ENCODE data around the gene CYTH4. TPM values are rescaled to one million over a fixed set of nuclear protein-coding genes. Genes with fewer than 3 reads are reported as not detected.

The CYTH4 gene
- total RNA-seq, 2 donors from 2014 or later, result 3.0 to 7.4 TPM

DNA sequence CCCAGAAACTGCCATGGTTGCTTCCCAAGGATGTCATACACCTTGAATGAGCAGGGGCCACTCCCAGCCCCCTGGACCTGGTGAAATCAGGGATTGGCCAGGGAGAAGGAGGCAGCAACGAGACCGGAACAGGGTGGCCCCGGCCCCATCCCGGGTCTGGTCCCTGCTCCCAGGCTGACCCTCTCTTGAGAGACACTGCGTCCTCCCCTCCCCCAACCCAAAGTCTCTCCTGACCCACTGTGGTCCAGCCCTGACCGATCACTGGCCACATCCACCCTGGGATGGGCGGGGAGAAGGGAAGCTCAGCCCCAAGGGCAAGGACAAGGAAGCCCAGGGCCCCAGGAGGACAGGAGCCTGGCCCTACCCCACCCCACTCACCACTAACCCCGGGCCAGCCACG is 12.4 kb downstream of the CYTH4 start:
- Histone ChIP-seq H3K9ac (ENCODE audit: low read depth in 2 of 2, low read length in 2 of 2) (no peak overlapping the region), H3K4me3 (no peak overlapping the region), H3K27me3 (no peaks in the 10 kb centered on the region), H3K27ac (no peak overlapping the region), H3K4me1 (no peaks in the 10 kb centered on the region), H3K9me3 (no peaks in the 10 kb centered on the region), H3K36me3 (no peaks in the 10 kb centered on the region)
- intact Hi-C loops (cut with DNase I), result no loop called here
- no peak for DNase-seq
- TF ChIP-seq, protein P1, sequence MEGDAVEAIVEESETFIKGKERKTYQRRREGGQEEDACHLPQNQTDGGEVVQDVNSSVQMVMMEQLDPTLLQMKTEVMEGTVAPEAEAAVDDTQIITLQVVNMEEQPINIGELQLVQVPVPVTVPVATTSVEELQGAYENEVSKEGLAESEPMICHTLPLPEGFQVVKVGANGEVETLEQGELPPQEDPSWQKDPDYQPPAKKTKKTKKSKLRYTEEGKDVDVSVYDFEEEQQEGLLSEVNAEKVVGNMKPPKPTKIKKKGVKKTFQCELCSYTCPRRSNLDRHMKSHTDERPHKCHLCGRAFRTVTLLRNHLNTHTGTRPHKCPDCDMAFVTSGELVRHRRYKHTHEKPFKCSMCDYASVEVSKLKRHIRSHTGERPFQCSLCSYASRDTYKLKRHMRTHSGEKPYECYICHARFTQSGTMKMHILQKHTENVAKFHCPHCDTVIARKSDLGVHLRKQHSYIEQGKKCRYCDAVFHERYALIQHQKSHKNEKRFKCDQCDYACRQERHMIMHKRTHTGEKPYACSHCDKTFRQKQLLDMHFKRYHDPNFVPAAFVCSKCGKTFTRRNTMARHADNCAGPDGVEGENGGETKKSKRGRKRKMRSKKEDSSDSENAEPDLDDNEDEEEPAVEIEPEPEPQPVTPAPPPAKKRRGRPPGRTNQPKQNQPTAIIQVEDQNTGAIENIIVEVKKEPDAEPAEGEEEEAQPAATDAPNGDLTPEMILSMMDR (IDR thresholded peaks at IDR 0.05), result no peak

DNA sequence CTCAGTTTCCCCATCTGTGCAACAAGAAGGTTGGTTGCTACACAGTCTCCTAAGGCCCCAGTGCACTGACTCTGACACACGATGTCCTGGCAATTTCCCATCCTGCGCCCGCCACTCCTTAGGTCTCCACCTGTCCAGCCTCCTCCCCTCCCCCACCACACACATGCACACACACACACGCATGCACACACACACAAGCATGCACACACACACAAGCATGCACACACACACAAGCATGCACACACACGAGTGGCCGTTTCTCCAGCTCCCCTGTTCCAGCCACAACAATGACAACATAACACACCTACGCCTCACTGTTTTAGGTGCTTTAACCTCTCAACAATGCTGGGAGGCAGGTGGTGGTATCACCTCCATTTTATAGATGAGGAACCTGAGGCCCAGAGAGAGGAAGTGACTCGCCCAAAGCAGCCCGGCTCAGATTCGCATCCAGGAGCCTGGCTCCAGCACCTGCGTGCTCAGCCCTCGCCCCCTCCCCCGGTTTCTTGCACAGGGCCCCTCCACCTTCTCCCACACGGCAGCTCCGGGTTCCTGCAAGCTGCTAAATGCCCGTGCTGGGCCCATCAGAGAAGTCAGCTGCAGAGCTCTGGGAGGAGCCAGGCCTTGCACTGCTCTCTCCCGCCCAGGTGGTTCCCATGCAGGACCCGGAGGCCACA is 13.0 kb downstream of the CYTH4 start:
- DNase-seq, result no peak
- TF ChIP-seq, protein P1 (IDR thresholded peaks at IDR 0.05), result no peak
- no peaks in the 10 kb centered on the region for H3K9me3 ChIP-seq
- intact Hi-C loops (cut with DNase I), result no loop called here
- H3K27ac ChIP-seq, result no peak overlapping the region
- H3K9ac ChIP-seq (ENCODE audit: low read depth in 2 of 2, low read length in 2 of 2), result no peak overlapping the region
- no peaks in the 10 kb centered on the region for H3K27me3 ChIP-seq
- H3K36me3 ChIP-seq, result no peaks in the 10 kb centered on the region
- H3K4me3 ChIP-seq, result no peak overlapping the region
- no peaks in the 10 kb centered on the region for H3K4me1 ChIP-seq

DNA sequence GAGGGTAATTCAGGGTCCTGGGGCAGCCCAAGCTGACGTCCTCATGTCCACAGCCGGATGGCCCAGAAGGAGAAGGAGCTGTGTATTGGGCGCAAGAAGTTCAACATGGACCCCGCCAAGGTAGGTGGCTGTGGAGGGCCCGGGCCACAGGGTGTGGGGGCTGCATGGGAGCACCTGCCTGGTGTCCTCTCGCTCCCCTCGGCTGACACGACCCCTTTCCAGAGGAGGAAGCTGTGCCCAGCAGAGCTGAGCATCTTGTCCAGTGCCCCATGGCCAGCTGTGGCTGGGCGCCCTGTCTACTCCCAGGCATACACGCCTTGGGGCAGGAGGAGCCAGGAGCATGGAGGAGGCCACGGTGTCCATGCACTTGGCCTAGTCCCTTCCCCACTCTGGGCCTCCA is 13.6 kb downstream of the CYTH4 start:
- intact Hi-C loops (cut with DNase I), result no loop called here
- Histone ChIP-seq H3K36me3 (no peaks in the 10 kb centered on the region), H3K27me3 (no peaks in the 10 kb centered on the region), H3K27ac (no peak overlapping the region), H3K9me3 (no peaks in the 10 kb centered on the region), H3K9ac (ENCODE audit: low read depth in 2 of 2, low read length in 2 of 2) (no peak overlapping the region), H3K4me3 (no peak overlapping the region), H3K4me1 (no peaks in the 10 kb centered on the region)
- TF ChIP-seq, protein P1 (IDR thresholded peaks at IDR 0.05), result no peak
- no peak for DNase-seq

DNA sequence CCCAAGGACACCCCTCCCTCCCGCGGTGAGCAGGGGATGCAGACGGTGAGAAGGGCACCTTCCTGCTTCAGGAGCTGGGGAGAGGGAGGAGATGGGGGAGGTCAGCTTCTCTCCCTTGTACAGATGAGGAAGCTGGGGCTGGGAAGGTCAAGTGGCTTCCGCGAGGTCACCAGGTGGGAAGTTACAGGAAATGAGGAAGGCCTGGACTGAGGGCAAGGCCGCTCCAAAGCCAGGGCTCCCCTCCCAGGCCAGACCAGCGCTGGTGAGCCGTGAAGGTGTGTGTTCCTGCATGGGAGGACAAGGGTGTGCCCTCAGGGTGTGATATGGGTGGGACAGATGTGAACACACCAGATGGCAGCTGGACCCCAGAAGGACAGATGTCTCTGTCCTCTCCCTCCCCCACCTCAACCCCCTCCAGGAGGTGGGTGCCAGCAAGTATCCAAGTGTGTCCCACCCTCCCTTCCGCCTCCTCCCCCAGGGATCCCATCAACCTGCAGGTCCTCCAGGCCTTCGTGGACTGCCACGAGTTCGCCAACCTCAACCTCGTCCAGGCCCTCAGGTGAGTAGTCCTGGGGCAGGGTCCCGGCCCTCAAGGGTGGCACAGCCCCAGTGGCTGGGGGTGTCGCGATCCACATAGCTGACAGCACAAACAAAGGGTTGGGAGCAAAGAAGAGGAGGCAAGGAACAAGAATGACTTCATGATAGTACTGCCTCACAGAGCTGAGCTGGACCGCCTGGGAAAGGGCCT is 16.6 kb downstream of the CYTH4 start:
- Histone ChIP-seq H3K4me1 (no peaks in the 10 kb centered on the region), H3K27me3 (no peaks in the 10 kb centered on the region), H3K9me3 (no peaks in the 10 kb centered on the region), H3K36me3 (no peaks in the 10 kb centered on the region), H3K4me3 (no peak overlapping the region), H3K9ac (ENCODE audit: low read depth in 2 of 2, low read length in 2 of 2) (no peak overlapping the region), H3K27ac (no peak overlapping the region)
- TF ChIP-seq, protein P1 (IDR thresholded peaks at IDR 0.05), result no peak
- no peak for DNase-seq
- intact Hi-C loops (cut with DNase I), result no loop called here

GRCh38 chr22:37299969-37300509 is 17.7 kb downstream of the CYTH4 start:
- H3K4me1 ChIP-seq, result no peaks in the 10 kb centered on the region
- no peak overlapping the region for H3K4me3 ChIP-seq
- intact Hi-C loops (cut with DNase I), result no loop called here
- no peak overlapping the region for H3K9ac ChIP-seq (ENCODE audit: low read depth in 2 of 2, low read length in 2 of 2)
- DNase-seq, result no peak
- TF ChIP-seq, protein P1 (IDR thresholded peaks at IDR 0.05), result no peak
- no peaks in the 10 kb centered on the region for H3K27me3 ChIP-seq
- no peak overlapping the region for H3K27ac ChIP-seq
- no peaks in the 10 kb centered on the region for H3K36me3 ChIP-seq
- H3K9me3 ChIP-seq, result no peaks in the 10 kb centered on the region
